Colonic mucosa (tissue), 4 donors: ENCODE data around the gene TGM2. TPM values are rescaled to one million over a fixed set of nuclear protein-coding genes. Genes with fewer than 3 reads are reported as not detected.

Experiments used
- DNase-seq: peaks from one replicate; pipeline ENCODE4 v3.0.0-alpha.2; 2020
- H3K27ac ChIP-seq: fragments of 200-600 bp; one replicate; pipeline ENCODE4 v1.8.0; 2021
- H3K27me3 ChIP-seq: fragments of 200-600 bp; one replicate; pipeline ENCODE4 v1.8.0; 2021
- H3K36me3 ChIP-seq: fragments of 200-600 bp; one replicate; pipeline ENCODE4 v1.8.0; 2021
- H3K4me1 ChIP-seq: fragments of 200-600 bp; one replicate; pipeline ENCODE4 v1.8.0; 2021; ENCODE audit warnings: mild to moderate bottlenecking
- H3K4me3 ChIP-seq: fragments of 200-600 bp; one replicate; pipeline ENCODE4 v1.8.0; 2021
- H3K9ac ChIP-seq, 2 donors: one replicate each; pipeline ENCODE4 v1.7.0; 2013; ENCODE audit warnings: control low read depth in 2 of 2, low read depth in 2 of 2, low read length in 2 of 2
- H3K9me3 ChIP-seq: fragments of 200-600 bp; one replicate; pipeline ENCODE4 v1.8.0; 2021
- CTCF ChIP-seq: fragments of 200-600 bp; IDR thresholded peaks from one replicate; pipeline ENCODE4 v1.8.0; 2022; ENCODE audit warnings: antibody characterized with exemption, mild to moderate bottlenecking
- intact Hi-C: fragments of 100-400 bp; cut with DNase I; formaldehyde crosslinking; loops from one replicate; pipeline ENCODE4 v1.14.1; 2022
- total RNA-seq, 2 donors: library from RNA; stranded (reverse); fragmentation: NEBNext Ultra II Directional in 1 of 2; extraction: Animal tissue kit (Norgen Biotek cat#: 25700) in 1 of 2; gene quantifications; one replicate each; pipeline ENCODE4 v1.2.1, GENCODE V29; 2021
- donor health status: healthy.
- donor health status: DM: no; HTN: no; CAD: no.
- donor health status: DM: no; HTN: no; CAD: no.

The TGM2 gene
- total RNA-seq, 2 donors from 2014 or later = 14.5 to 32.8 TPM

GRCh38 chr20:38164069-38164468, 1.0 kb downstream of the TGM2 start:
- H3K27ac ChIP-seq = no peak overlapping the region
- H3K9me3 ChIP-seq = no peaks in the 10 kb centered on the region
- peak overlapping the region; percentile 41 for H3K4me3 ChIP-seq
- no peak overlapping the region for H3K9ac ChIP-seq
- no peaks in the 10 kb centered on the region for H3K27me3 ChIP-seq
- H3K36me3 ChIP-seq = no peaks in the 10 kb centered on the region
- DNase-seq = no peak
- TF ChIP-seq CTCF = no peak
- intact Hi-C loops = no loop called here
- no peaks in the 10 kb centered on the region for H3K4me1 ChIP-seq

GRCh38 chr20:38162878-38163875, 1.9 kb downstream of the TGM2 start:
- Histone ChIP-seq H3K27ac (no peak overlapping the region), H3K27me3 (no peaks in the 10 kb centered on the region), H3K4me3 (peak overlapping the region; percentile 41), H3K36me3 (no peaks in the 10 kb centered on the region), H3K9me3 (no peaks in the 10 kb centered on the region), H3K9ac (no peak overlapping the region), H3K4me1 (no peaks in the 10 kb centered on the region)
- intact Hi-C loops = no loop called here
- TF ChIP-seq CTCF = no peak
- DNase-seq = no peak

- intact Hi-C loops = no loop called here
- Histone ChIP-seq H3K36me3 (no peaks in the 10 kb centered on the region), H3K27ac (no peak overlapping the region), H3K4me1 (no peaks in the 10 kb centered on the region), H3K4me3 (no peak overlapping the region), H3K9ac (no peak overlapping the region), H3K27me3 (no peaks in the 10 kb centered on the region), H3K9me3 (no peaks in the 10 kb centered on the region)
- no peak for TF ChIP-seq CTCF
- DNase-seq = no peak
Measured at GRCh38 chr20:38162149-38162548, 2.9 kb downstream of the TGM2 start.

GRCh38 chr20:38161412-38161774, 3.7 kb downstream of the TGM2 start:
- intact Hi-C loops = no loop called here

More at GRCh38 chr20:38161412-38161774, 3.7 kb downstream of the TGM2 start:
- no peak for DNase-seq
- no peaks in the 10 kb centered on the region for H3K27me3 ChIP-seq
- no peak overlapping the region for H3K9ac ChIP-seq
- H3K9me3 ChIP-seq = no peaks in the 10 kb centered on the region
- no peak overlapping the region for H3K27ac ChIP-seq
- H3K4me3 ChIP-seq = no peak overlapping the region
- H3K4me1 ChIP-seq = no peaks in the 10 kb centered on the region
- no peaks in the 10 kb centered on the region for H3K36me3 ChIP-seq
- no peak for TF ChIP-seq CTCF
